BLaER1 (cell line): ENCODE data around the gene NAPA.

ENCODE experiments used
- H3K27ac ChIP-seq: shearing (Covaris generic); formaldehyde crosslinking; 2 replicates; pipeline ENCODE4 v1.8.1; 2022
- H3K27me3 ChIP-seq: shearing (Covaris generic); formaldehyde crosslinking; 2 replicates; pipeline ENCODE4 v1.8.1; 2022
- H3K36me3 ChIP-seq: shearing (Covaris generic); formaldehyde crosslinking; 2 replicates; pipeline ENCODE4 v1.8.1; 2022
- H3K4me1 ChIP-seq: shearing (Covaris generic); formaldehyde crosslinking; 2 replicates; pipeline ENCODE4 v1.8.1; 2022
- H3K4me2 ChIP-seq: shearing (Covaris generic); formaldehyde crosslinking; 2 replicates; pipeline ENCODE4 v1.8.1; 2022
- H3K4me3 ChIP-seq: shearing (Covaris generic); formaldehyde crosslinking; 2 replicates; pipeline ENCODE4 v1.8.1; 2022
- H3K9ac ChIP-seq: shearing (Covaris generic); formaldehyde crosslinking; 2 replicates; pipeline ENCODE4 v1.8.1; 2022
- H3K9me3 ChIP-seq: shearing (Covaris generic); formaldehyde crosslinking; 2 replicates; pipeline ENCODE4 v1.8.1; 2022
- H4K20me1 ChIP-seq: shearing (Covaris generic); formaldehyde crosslinking; 2 replicates; pipeline ENCODE4 v1.8.1; 2022
- Cebpa-rat ChIP-seq: shearing (Covaris generic); IDR thresholded peaks from 2 replicates; pipeline ENCODE4 v1.8.1; 2022

NAPA gene

GRCh38 chr19:47447470-47448359 lies 67.1 kb downstream of the NAPA start:
- Histone ChIP-seq H3K4me2 (no peak overlapping the region), H3K27me3 (peaks cover 72% of the 10 kb centered on the region), H4K20me1 (peaks cover 35% of the 10 kb centered on the region; the same call in 1 of the 2 replicates), H3K27ac (no peak overlapping the region), H3K4me3 (no peak overlapping the region), H3K9me3 (no peaks in the 10 kb centered on the region), H3K9ac (no peak overlapping the region), H3K4me1 (peaks cover 14% of the 10 kb centered on the region; the same call in 1 of the 2 replicates), H3K36me3 (no peaks in the 10 kb centered on the region)
- no peak for TF ChIP-seq Cebpa-rat

GRCh38 chr19:47446534-47447469 lies 68.1 kb downstream of the NAPA start:
- H3K9ac ChIP-seq, result no peak overlapping the region
- no peak overlapping the region for H3K27ac ChIP-seq
- peak overlapping the region; percentile 59; the same call in 1 of the 2 replicates for H3K4me2 ChIP-seq
- peaks cover 45% of the 10 kb centered on the region; the same call in 1 of the 2 replicates for H4K20me1 ChIP-seq
- no peak for TF ChIP-seq Cebpa-rat
- H3K4me3 ChIP-seq, result no peak overlapping the region
- peaks cover 14% of the 10 kb centered on the region; the same call in 1 of the 2 replicates for H3K4me1 ChIP-seq
- H3K9me3 ChIP-seq, result no peaks in the 10 kb centered on the region
- peaks cover 80% of the 10 kb centered on the region for H3K27me3 ChIP-seq
- no peaks in the 10 kb centered on the region for H3K36me3 ChIP-seq

- Histone ChIP-seq H3K9me3 (no peaks in the 10 kb centered on the region), H3K4me2 (peak overlapping the region; percentile 59), H3K4me1 (peaks cover 14% of the 10 kb centered on the region; the same call in 1 of the 2 replicates), H3K27me3 (peaks cover 84% of the 10 kb centered on the region), H3K36me3 (no peaks in the 10 kb centered on the region), H3K27ac (no peak overlapping the region), H3K9ac (no peak overlapping the region), H3K4me3 (no peak overlapping the region), H4K20me1 (peaks cover 50% of the 10 kb centered on the region; the same call in 1 of the 2 replicates)
- TF ChIP-seq Cebpa-rat, result no peak
These were observed 68.9 kb downstream of the NAPA start for GRCh38 chr19:47445937-47446402.

DNA sequence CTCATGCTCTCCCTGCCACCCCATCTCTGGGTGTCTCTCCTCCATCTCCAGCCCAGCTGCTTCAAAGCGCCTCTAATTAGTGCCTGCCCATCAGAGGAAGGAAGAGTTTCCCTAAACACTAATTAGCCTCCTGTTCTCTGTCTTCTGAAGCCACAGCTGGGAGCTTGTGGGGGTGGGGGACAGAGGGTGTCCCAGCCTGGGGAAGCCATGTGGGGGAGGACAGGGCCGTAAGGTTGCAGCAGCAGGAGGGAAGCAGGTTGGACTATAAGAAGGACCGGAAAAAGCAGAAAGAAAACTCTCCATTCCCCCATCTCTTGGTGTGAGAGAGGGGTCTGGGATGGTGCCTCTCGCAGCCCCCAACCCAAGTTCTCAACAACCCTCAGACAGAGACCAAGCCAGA lies 69.3 kb downstream of the NAPA start:
- Histone ChIP-seq H3K4me2 (peak overlapping the region; percentile 59), H3K9ac (no peak overlapping the region)
- no peak for TF ChIP-seq Cebpa-rat

DNA sequence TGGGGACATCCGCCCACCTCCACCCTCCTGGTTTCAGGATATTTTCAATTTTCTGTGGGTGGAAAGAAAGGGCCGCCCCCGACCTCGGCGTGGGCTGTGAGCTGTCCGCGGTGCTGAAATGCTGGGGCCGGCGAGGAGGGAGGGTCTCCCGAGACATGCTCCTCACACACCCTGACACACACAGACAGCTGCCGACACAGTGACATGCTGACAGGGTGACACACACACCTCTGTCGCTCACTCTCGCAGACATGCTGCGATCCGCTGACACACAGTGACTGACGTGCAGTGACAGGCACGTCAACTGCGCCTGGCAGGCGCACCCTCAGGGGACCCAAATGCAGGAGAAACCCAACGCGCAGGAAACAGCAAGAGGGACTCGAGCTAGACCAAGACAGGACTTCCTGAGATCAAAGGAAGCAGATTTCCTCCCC lies 70.5 kb downstream of the NAPA start:
- peaks cover 54% of the 10 kb centered on the region; the same call in 1 of the 2 replicates for H4K20me1 ChIP-seq
- H3K9me3 ChIP-seq, result no peaks in the 10 kb centered on the region
- H3K4me1 ChIP-seq, result peaks cover 14% of the 10 kb centered on the region; the same call in 1 of the 2 replicates
- no peak for TF ChIP-seq Cebpa-rat
- H3K9ac ChIP-seq, result no peak overlapping the region
- no peaks in the 10 kb centered on the region for H3K36me3 ChIP-seq
- no peak overlapping the region for H3K4me3 ChIP-seq
- H3K27me3 ChIP-seq, result peaks cover 87% of the 10 kb centered on the region
- H3K27ac ChIP-seq, result no peak overlapping the region
- no peak overlapping the region for H3K4me2 ChIP-seq

More for the DNA sequence above, 69.3 kb downstream of the NAPA start:
- Histone ChIP-seq H3K4me1 (peaks cover 14% of the 10 kb centered on the region; the same call in 1 of the 2 replicates), H3K36me3 (no peaks in the 10 kb centered on the region), H4K20me1 (peaks cover 55% of the 10 kb centered on the region; the same call in 1 of the 2 replicates), H3K9me3 (no peaks in the 10 kb centered on the region), H3K4me3 (no peak overlapping the region), H3K27ac (no peak overlapping the region), H3K27me3 (peaks cover 87% of the 10 kb centered on the region)

DNA sequence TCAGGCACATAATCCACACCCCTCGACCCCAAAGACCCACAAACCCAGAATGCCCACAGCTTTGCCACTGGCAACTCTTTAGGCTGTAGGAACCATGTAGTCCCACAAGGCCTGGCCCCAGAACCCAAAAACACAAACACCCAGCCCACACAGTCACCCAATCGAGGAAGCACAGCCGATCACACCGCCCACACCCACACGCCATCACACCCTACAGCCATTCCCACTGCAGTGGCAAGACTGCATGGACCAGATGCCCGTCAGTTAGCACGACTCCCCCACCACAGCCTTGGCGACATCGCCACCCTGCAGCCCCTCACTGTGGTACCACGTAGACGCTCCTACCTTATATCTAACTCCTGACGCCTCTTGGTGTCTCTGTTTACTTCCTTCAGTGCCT lies 71.5 kb downstream of the NAPA start:
- Histone ChIP-seq H3K9me3 (no peaks in the 10 kb centered on the region), H3K4me3 (no peak overlapping the region), H3K36me3 (no peaks in the 10 kb centered on the region), H3K9ac (no peak overlapping the region), H4K20me1 (peaks cover 50% of the 10 kb centered on the region; the same call in 1 of the 2 replicates), H3K4me1 (peaks cover 14% of the 10 kb centered on the region; the same call in 1 of the 2 replicates), H3K4me2 (no peak overlapping the region), H3K27me3 (peaks cover 87% of the 10 kb centered on the region), H3K27ac (no peak overlapping the region)
- no peak for TF ChIP-seq Cebpa-rat

DNA sequence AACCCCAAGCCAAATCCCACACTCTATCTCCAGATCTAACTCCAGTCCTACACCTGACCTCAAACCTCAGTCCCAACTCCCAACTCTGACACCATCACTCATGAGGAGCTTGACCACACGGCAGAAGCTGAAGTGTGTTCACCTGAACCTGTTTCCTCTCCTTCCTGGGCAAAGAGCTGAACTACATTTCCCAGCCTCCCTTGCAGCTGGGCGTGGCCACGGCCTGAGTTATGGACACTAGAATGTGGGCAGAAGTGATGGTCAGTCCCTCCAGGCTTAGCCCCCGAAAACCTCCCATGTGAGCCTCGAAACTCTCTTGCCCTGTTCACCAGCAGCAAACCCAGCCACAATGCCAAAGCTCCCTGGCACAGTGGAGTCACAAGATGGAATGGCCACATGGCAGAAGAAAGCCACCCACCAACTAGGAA lies 76.1 kb downstream of the NAPA start:
- peaks cover 19% of the 10 kb centered on the region for H3K4me1 ChIP-seq
- no peak for TF ChIP-seq Cebpa-rat
- H3K9me3 ChIP-seq, result no peaks in the 10 kb centered on the region
- H3K27me3 ChIP-seq, result peaks cover 73% of the 10 kb centered on the region
- H4K20me1 ChIP-seq, result peaks cover 60% of the 10 kb centered on the region
- H3K36me3 ChIP-seq, result no peaks in the 10 kb centered on the region
- no peak overlapping the region for H3K9ac ChIP-seq
- H3K27ac ChIP-seq, result no peak overlapping the region
- H3K4me2 ChIP-seq, result no peak overlapping the region
- no peak overlapping the region for H3K4me3 ChIP-seq
